ENCODE measurements around the gene CXXC5. TPM values are rescaled to one million over a fixed set of nuclear protein-coding genes. Genes with fewer than 3 reads are reported as not detected.

The CXXC5 gene
- total and polyA plus RNA-seq, 9 of the 15 experiments (the other 6 are each of a cell fraction or from before 2014, with no cell fraction given) = 1.9 to 123 (median 45.8) TPM

DNA sequence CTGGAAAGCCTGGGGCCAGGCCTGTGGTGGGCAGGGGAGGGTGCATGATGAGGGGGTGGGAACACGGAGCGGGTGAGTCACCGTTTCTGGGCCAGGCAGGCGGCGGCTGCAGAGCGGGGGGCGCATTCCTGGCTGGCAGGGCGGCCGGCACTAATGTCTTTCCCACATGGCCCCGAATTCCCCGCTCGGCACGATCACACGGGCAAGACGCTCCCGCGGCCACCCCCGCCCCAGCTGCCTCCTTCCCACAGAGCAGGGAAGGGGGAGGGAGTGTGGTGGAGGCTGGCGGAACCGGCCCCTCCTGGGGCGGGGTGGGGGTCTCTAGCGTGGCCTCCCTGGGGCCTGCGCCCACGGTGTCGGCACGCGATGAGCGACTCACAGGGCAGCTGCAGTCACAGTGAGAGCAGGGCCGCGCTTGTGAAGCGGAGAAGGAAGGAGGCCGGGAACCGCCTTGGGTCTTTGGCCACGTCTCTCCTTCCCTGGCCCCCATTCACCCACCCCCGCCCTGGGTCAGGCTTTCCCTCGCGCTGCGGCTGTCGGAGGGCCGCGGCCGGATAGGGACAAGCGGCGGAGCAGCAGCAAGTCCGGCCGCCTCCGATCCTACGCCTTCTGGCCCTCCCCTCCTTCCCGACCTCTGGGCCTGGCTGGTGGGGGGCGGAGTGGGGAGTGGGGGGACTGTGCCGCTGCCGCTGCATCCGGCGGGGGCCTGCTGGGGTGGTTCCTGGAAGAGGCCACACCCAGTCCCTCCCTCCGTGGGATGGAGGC, 48.9 kb downstream of the CXXC5 start (continued):
- TF ChIP-seq NELFE (IDR thresholded peaks at IDR 0.05; ENCODE audit: insufficient read depth, insufficient read length) (no peak), HDAC8 (tag; IDR thresholded peaks at IDR 0.05) (0 out of 2 replicates have a peak, but pooled peaks have one; percentile 34), CBFA2T3 (IDR thresholded peaks at IDR 0.05) (no peak), KLF1 (tag; IDR thresholded peaks at IDR 0.05) (no peak), ZNF316 (IDR thresholded peaks at IDR 0.05) (no peak), SNIP1 (IDR thresholded peaks at IDR 0.05; ENCODE audit: low read depth) (no peak), GTF2E2 (tag; IDR thresholded peaks at IDR 0.05) (no peak; the same call in 1 of the 2 replicates), SAFB (IDR thresholded peaks at IDR 0.05; ENCODE audit: borderline replicate concordance, low read depth, low read length) (peak; percentile 32; the same call in 1 of the 2 replicates), ZNF75A (CRISPR knock-in tag; IDR thresholded peaks at IDR 0.05) (no peak), ETV1 (tag; conservative IDR thresholded peaks at IDR 0.05; ENCODE audit: low read depth) (peak; percentile 49), RUNX1 (IDR thresholded peaks at IDR 0.05; ENCODE audit: low read depth) (no peak), HMGN3 (IDR thresholded peaks at IDR 0.05; ENCODE audit: borderline replicate concordance, extremely low read depth, insufficient read length, low read depth, low read length) (peak; percentile 34), TAF7 (tag; IDR thresholded peaks at IDR 0.05) (no peak), ETS2 (tag; IDR thresholded peaks at IDR 0.05; ENCODE audit: borderline replicate concordance, poor library complexity, severe bottlenecking) (no peak), THRAP3 (IDR thresholded peaks at IDR 0.05; ENCODE audit: borderline replicate concordance) (peak; percentile 36; the same call in 1 of the 2 replicates), JUN (IDR thresholded peaks at IDR 0.05; ENCODE audit: borderline replicate concordance, low read depth, low read length) (peak; percentile 83), JUN (CRISPR knock-in tag; IDR thresholded peaks at IDR 0.05; ENCODE audit: borderline replicate concordance) (no peak), NEUROD1 (IDR thresholded peaks at IDR 0.05; ENCODE audit: borderline replicate concordance, low read depth, low read length, partially characterized antibody) (no peak)
- TF ChIP-seq, protein P1, sequence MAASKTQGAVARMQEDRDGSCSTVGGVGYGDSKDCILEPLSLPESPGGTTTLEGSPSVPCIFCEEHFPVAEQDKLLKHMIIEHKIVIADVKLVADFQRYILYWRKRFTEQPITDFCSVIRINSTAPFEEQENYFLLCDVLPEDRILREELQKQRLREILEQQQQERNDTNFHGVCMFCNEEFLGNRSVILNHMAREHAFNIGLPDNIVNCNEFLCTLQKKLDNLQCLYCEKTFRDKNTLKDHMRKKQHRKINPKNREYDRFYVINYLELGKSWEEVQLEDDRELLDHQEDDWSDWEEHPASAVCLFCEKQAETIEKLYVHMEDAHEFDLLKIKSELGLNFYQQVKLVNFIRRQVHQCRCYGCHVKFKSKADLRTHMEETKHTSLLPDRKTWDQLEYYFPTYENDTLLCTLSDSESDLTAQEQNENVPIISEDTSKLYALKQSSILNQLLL (CRISPR knock-in tag; IDR thresholded peaks at IDR 0.05; ENCODE audit: borderline replicate concordance) = no peak
- TF ChIP-seq, protein P2, sequence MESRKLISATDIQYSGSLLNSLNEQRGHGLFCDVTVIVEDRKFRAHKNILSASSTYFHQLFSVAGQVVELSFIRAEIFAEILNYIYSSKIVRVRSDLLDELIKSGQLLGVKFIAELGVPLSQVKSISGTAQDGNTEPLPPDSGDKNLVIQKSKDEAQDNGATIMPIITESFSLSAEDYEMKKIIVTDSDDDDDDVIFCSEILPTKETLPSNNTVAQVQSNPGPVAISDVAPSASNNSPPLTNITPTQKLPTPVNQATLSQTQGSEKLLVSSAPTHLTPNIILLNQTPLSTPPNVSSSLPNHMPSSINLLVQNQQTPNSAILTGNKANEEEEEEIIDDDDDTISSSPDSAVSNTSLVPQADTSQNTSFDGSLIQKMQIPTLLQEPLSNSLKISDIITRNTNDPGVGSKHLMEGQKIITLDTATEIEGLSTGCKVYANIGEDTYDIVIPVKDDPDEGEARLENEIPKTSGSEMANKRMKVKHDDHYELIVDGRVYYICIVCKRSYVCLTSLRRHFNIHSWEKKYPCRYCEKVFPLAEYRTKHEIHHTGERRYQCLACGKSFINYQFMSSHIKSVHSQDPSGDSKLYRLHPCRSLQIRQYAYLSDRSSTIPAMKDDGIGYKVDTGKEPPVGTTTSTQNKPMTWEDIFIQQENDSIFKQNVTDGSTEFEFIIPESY (CRISPR knock-in tag; IDR thresholded peaks at IDR 0.05) = no peak
- TF ChIP-seq, protein P3, sequence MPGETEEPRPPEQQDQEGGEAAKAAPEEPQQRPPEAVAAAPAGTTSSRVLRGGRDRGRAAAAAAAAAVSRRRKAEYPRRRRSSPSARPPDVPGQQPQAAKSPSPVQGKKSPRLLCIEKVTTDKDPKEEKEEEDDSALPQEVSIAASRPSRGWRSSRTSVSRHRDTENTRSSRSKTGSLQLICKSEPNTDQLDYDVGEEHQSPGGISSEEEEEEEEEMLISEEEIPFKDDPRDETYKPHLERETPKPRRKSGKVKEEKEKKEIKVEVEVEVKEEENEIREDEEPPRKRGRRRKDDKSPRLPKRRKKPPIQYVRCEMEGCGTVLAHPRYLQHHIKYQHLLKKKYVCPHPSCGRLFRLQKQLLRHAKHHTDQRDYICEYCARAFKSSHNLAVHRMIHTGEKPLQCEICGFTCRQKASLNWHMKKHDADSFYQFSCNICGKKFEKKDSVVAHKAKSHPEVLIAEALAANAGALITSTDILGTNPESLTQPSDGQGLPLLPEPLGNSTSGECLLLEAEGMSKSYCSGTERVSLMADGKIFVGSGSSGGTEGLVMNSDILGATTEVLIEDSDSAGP (CRISPR knock-in tag; IDR thresholded peaks at IDR 0.05) = no peak
- TF ChIP-seq, protein P4, sequence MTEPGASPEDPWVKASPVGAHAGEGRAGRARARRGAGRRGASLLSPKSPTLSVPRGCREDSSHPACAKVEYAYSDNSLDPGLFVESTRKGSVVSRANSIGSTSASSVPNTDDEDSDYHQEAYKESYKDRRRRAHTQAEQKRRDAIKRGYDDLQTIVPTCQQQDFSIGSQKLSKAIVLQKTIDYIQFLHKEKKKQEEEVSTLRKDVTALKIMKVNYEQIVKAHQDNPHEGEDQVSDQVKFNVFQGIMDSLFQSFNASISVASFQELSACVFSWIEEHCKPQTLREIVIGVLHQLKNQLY (CRISPR knock-in tag; conservative IDR thresholded peaks at IDR 0.05) = no peak

Measured in K562 (cell line).